HFFc6 (cell line): ENCODE measurements around the gene CPNE1. TPM values are rescaled to one million over a fixed set of nuclear protein-coding genes. Genes with fewer than 3 reads are reported as not detected.

Experiments used
- DNase-seq: peaks from one replicate; pipeline ENCODE4 v3.0.0-alpha.2; 2018
- H3K27ac Mint-ChIP-seq: 2 replicates; pipeline ENCODE4 v1.8.0; 2020; ENCODE audit warnings: mild to moderate bottlenecking, mixed read lengths
- H3K27me3 Mint-ChIP-seq: 2 replicates; pipeline ENCODE4 v1.8.0; 2021; ENCODE audit warnings: mild to moderate bottlenecking, moderate library complexity, mixed read lengths; ENCODE audit not compliant: insufficient read depth
- H3K36me3 Mint-ChIP-seq: 2 replicates; pipeline ENCODE4 v1.8.0; 2021; ENCODE audit warnings: low read depth, mixed read lengths
- H3K4me1 Mint-ChIP-seq: 2 replicates; pipeline ENCODE4 v1.8.0; 2020; ENCODE audit warnings: low read depth, mixed read lengths
- H3K4me3 Mint-ChIP-seq: 2 replicates; pipeline ENCODE4 v1.8.0; 2020; ENCODE audit warnings: mild to moderate bottlenecking, moderate library complexity, mixed read lengths
- H3K9me3 Mint-ChIP-seq: 2 replicates; pipeline ENCODE4 v1.8.0; 2020; ENCODE audit warnings: mild to moderate bottlenecking, mixed read lengths
- CTCF ChIP-seq: fragments of 200-600 bp; sonication (generic); IDR thresholded peaks from 2 replicates; pipeline ENCODE4 v1.5.0; 2021; ENCODE audit warnings: antibody characterized with exemption, mild to moderate bottlenecking
- total RNA-seq, 6 experiments: library from RNA; stranded (reverse); fragmentation: NEBNext Ultra II Directional; extraction: Animal tissue kit (Norgen Biotek cat#: 25700); gene quantifications; 2 replicates in 1 of 6; 3 replicates in 5 of 6; pipeline ENCODE4 v1.2.3, GENCODE V29; 2021

Gene CPNE1
- total RNA-seq, 6 experiments from 2014 or later: 200 to 230 (median 213) TPM

GRCh38 chr20:35632539-35633115 lies 32.1 kb downstream of the CPNE1 start:
- peaks cover 18% of the 10 kb centered on the region for H3K4me1 Mint-ChIP-seq
- H3K36me3 Mint-ChIP-seq: peaks cover 15% of the 10 kb centered on the region; the same call in 1 of the 2 replicates
- H3K27me3 Mint-ChIP-seq: no peaks in the 10 kb centered on the region
- no peak for TF ChIP-seq CTCF
- H3K4me3 Mint-ChIP-seq: no peak overlapping the region
- no peak overlapping the region for H3K27ac Mint-ChIP-seq
- H3K9me3 Mint-ChIP-seq: no peaks in the 10 kb centered on the region
- DNase-seq: no peak

- Mint-ChIP-seq H3K9me3 (no peaks in the 10 kb centered on the region), H3K27ac (no peak overlapping the region), H3K27me3 (no peaks in the 10 kb centered on the region), H3K36me3 (peaks cover 20% of the 10 kb centered on the region), H3K4me1 (peaks cover 12% of the 10 kb centered on the region), H3K4me3 (no peak overlapping the region)
- no peak for DNase-seq
- TF ChIP-seq CTCF: no peak
Measured at GRCh38 chr20:35630636-35631035, 34.1 kb downstream of the CPNE1 start.

- Mint-ChIP-seq H3K9me3 (no peaks in the 10 kb centered on the region), H3K4me3 (no peak overlapping the region), H3K36me3 (peaks cover 24% of the 10 kb centered on the region), H3K4me1 (peaks cover 9% of the 10 kb centered on the region), H3K27ac (no peak overlapping the region), H3K27me3 (no peaks in the 10 kb centered on the region)
- no peak for TF ChIP-seq CTCF
- no peak for DNase-seq
Measured at GRCh38 chr20:35629427-35630145, 35.1 kb downstream of the CPNE1 start.

- no peaks in the 10 kb centered on the region for H3K27me3 Mint-ChIP-seq
- peaks cover 24% of the 10 kb centered on the region for H3K36me3 Mint-ChIP-seq
- no peak overlapping the region for H3K4me3 Mint-ChIP-seq
- no peaks in the 10 kb centered on the region for H3K9me3 Mint-ChIP-seq
- no peak overlapping the region for H3K27ac Mint-ChIP-seq
- peaks cover 9% of the 10 kb centered on the region for H3K4me1 Mint-ChIP-seq
- no peak for TF ChIP-seq CTCF
- no peak for DNase-seq
Measured at GRCh38 chr20:35627121-35627520, 37.6 kb downstream of the CPNE1 start.

- Mint-ChIP-seq H3K27me3 (no peaks in the 10 kb centered on the region), H3K36me3 (peaks cover 24% of the 10 kb centered on the region), H3K9me3 (no peaks in the 10 kb centered on the region), H3K4me3 (no peak overlapping the region), H3K27ac (no peak overlapping the region), H3K4me1 (peaks cover 9% of the 10 kb centered on the region)
- DNase-seq: no peak
- TF ChIP-seq CTCF: no peak
Measured at GRCh38 chr20:35626386-35627001, 38.2 kb downstream of the CPNE1 start.
